Measurements from ENCODE around the gene ZCCHC17.

The ZCCHC17 gene

DNA sequence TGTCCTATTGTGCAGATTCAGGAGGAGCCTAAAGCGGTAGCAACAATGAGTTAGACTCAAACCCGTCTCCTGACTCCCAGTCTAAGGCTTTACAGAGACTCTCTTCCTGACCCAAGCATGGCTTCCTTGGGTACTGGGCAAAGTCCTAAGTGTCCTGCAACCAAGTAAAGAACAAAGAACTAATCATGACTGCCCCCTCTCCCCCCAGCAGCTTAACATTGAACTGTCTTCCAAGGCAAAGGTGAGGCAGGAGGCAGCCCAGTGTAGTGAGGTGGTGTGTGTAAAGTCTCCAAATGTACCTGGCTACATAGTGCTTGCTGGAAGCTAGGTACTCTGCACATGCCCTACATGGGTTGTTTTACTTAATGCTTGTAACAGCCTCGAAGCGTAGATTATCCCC lies 73.7 kb downstream of the ZCCHC17 start:
- H3K14ac ChIP-seq (ENCODE audit: low read length in 2 of 2), result no peak overlapping the region
- H2BK5ac ChIP-seq (ENCODE audit: low read depth, low read length, poor library complexity, severe bottlenecking), result no peak overlapping the region
- no peak overlapping the region for H3K18ac ChIP-seq (ENCODE audit: low read depth in 1 of 2, low read length in 2 of 2)
- peaks cover 20 to 42% of the 10 kb centered on the region in 2 experiments for H3K36me3 ChIP-seq (ENCODE audit: control insufficient read depth in 1 of 2, insufficient read depth in 2 of 2, low read depth in 1 of 2, low read length in 2 of 2)
- no peak for DNase-seq
- H3K9me3 ChIP-seq (ENCODE audit: control insufficient read depth, low read length), result no peaks in the 10 kb centered on the region
- no peak overlapping the region for H4K8ac ChIP-seq (ENCODE audit: low read length)
- no peak overlapping the region for H2AK5ac ChIP-seq (ENCODE audit: low read length, severe bottlenecking)
- no peak overlapping the region for H2BK12ac ChIP-seq (ENCODE audit: low read length in 2 of 2)
- H3K27ac ChIP-seq (ENCODE audit: low read length, poor library complexity, severe bottlenecking), result no peak overlapping the region
- H2AFZ ChIP-seq (ENCODE audit: low read depth, low read length), result no peak overlapping the region
- no peak overlapping the region for H2BK120ac ChIP-seq (ENCODE audit: low read depth, low read length)
- 94% methylated on average over 4 of the region's 4 CpGs for WGBS
- H4K91ac ChIP-seq (ENCODE audit: low read length), result no peak overlapping the region
- H3K4me3 ChIP-seq (ENCODE audit: insufficient read depth in 1 of 2, low read depth in 1 of 2, low read length in 2 of 2), result peak overlapping the region in 1 of 2 experiments; percentile 78
- peaks cover 24% of the 10 kb centered on the region for H3K4me1 ChIP-seq (ENCODE audit: control insufficient read depth, insufficient read depth, low read depth, low read length)
- no peak overlapping the region for H2BK15ac ChIP-seq (ENCODE audit: low read depth, poor library complexity, severe bottlenecking)
- H3K27me3 ChIP-seq (ENCODE audit: control insufficient read depth in 1 of 2, insufficient read depth in 1 of 2, low read length in 2 of 2), result no peaks in the 10 kb centered on the region
- no peaks in the 10 kb centered on the region for H3K79me1 ChIP-seq (replicated peaks; ENCODE audit: low read length, poor library complexity, severe bottlenecking)
- no peak overlapping the region for H3K23ac ChIP-seq (ENCODE audit: low read length in 2 of 2)
- no peak overlapping the region for H3K4ac ChIP-seq (ENCODE audit: low read depth in 1 of 2, low read length in 2 of 2)
- H3K4me2 ChIP-seq (ENCODE audit: low read length, poor library complexity, severe bottlenecking), result no peak overlapping the region
- no peak overlapping the region for H3K9ac ChIP-seq (ENCODE audit: low read length)

DNA sequence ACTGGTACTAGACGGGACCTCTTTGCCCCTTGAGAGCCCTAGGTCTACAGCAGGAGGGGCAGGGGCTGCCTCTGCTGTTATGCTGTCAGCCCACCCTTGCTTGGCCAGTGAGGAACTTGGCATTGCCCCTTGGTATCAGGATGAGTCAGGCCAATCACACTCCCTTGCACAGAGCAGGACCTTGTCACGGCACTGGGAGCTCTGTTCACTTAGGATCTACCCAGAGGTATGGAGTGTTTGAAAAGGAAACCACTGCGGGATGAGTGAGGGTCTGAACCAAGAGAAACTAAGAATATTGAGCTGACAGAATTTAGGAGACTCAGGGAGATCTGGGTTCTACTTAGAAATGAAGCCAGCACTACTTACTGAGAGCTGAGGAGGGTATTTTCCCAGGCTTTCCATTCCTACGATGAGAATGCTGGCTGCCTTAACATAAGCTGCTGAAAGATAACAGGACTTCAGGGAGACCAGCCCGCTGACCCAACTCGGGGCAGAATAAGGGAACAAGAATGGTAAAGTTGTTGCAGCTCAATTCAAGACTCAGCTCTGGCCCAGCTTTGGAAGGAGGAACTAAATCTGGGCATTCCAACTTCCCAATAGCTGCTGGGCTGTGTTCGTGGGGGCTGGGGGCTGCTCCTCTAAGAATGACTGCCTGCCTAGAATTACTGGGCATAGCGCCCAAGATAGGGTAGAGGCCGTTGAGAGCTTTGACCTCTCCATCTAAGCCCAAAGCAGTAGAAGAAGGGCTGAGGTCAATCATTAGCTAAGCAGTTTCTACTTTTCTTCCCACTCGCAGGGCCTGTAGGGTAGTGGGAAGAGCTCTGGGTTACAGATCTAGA lies 74.5 kb downstream of the ZCCHC17 start:
- Histone ChIP-seq H3K4me3 (ENCODE audit: insufficient read depth in 1 of 2, low read depth in 1 of 2, low read length in 2 of 2) (peak overlapping the region in 1 of 2 experiments; percentile 78), H3K27me3 (ENCODE audit: control insufficient read depth in 1 of 2, insufficient read depth in 1 of 2, low read length in 2 of 2) (no peaks in the 10 kb centered on the region), H2AK5ac (ENCODE audit: low read length, severe bottlenecking) (peak overlapping the region; percentile 26), H4K8ac (ENCODE audit: low read length) (no peak overlapping the region), H4K91ac (ENCODE audit: low read length) (no peak overlapping the region), H3K14ac (ENCODE audit: low read length in 2 of 2) (peak overlapping the region in 1 of 2 experiments; percentile 74), H3K23ac (ENCODE audit: low read length in 2 of 2) (no peak overlapping the region), H3K4ac (ENCODE audit: low read depth in 1 of 2, low read length in 2 of 2) (no peak overlapping the region), H2BK120ac (ENCODE audit: low read depth, low read length) (peak overlapping the region; percentile 21), H3K9ac (ENCODE audit: low read length) (peak overlapping the region; percentile 85), H3K18ac (ENCODE audit: low read depth in 1 of 2, low read length in 2 of 2) (no peak overlapping the region), H3K4me2 (ENCODE audit: low read length, poor library complexity, severe bottlenecking) (peak overlapping the region; percentile 11), H2AFZ (ENCODE audit: low read depth, low read length) (no peak overlapping the region), H2BK12ac (ENCODE audit: low read length in 2 of 2) (peak overlapping the region in 1 of 2 experiments; percentile 6), H3K27ac (ENCODE audit: low read length, poor library complexity, severe bottlenecking) (no peak overlapping the region), H3K9me3 (ENCODE audit: control insufficient read depth, low read length) (no peaks in the 10 kb centered on the region), H3K36me3 (ENCODE audit: control insufficient read depth in 1 of 2, insufficient read depth in 2 of 2, low read depth in 1 of 2, low read length in 2 of 2) (peaks cover 15 to 34% of the 10 kb centered on the region in 2 experiments), H3K4me1 (ENCODE audit: control insufficient read depth, insufficient read depth, low read depth, low read length) (peaks cover 25% of the 10 kb centered on the region), H2BK5ac (ENCODE audit: low read depth, low read length, poor library complexity, severe bottlenecking) (no peak overlapping the region), H2BK15ac (ENCODE audit: low read depth, poor library complexity, severe bottlenecking) (no peak overlapping the region), H3K79me1 (replicated peaks; ENCODE audit: low read length, poor library complexity, severe bottlenecking) (no peaks in the 10 kb centered on the region)
- DNase-seq, result no peak
- 91% methylated on average over 9 of the region's 10 CpGs for WGBS

DNA sequence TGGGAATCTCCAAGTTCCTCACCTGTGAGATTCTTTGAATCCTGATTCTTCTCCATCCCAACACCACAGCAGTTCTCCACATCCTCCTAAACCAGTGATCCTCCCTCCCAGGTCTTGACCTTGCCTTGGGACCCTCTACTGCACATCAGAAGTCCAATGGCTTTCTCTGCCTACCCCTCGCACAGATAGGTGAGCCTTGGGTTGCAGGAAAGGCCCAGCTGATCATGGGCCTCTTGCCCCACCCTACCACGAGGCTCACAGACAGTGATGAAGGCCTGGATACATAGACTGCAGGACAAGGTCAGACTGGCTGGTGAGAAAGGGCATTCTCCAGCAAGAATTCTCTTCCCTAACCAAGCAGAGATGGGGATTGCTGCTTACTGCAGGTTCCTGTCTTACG lies 75.2 kb downstream of the ZCCHC17 start:
- WGBS, result 96% methylated on average over 3 of the region's 3 CpGs
- peaks cover 30% of the 10 kb centered on the region for H3K4me1 ChIP-seq (ENCODE audit: control insufficient read depth, insufficient read depth, low read depth, low read length)

DNA sequence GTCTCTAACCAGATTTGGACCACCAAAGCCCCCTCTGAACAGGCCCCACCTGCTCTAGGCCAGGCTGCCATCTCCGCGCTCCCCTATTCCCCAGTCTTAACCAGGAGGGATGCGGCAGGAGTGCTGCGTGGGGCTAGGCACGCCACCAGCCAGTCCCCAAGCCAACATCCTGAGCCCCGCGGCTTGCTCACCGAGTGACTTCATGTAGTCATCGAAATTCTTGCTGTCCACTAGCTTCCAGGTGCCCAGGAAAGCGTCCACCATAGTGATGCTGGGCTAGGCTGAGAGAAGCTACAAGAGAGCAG lies 75.9 kb downstream of the ZCCHC17 start:
- H3K9me3 ChIP-seq (ENCODE audit: control insufficient read depth, low read length), result no peaks in the 10 kb centered on the region
- peak overlapping the region; percentile 86 for H2AK5ac ChIP-seq (ENCODE audit: low read length, severe bottlenecking)
- DNase-seq, result no peak
- peaks cover 4 to 20% of the 10 kb centered on the region in 2 experiments for H3K36me3 ChIP-seq (ENCODE audit: control insufficient read depth in 1 of 2, insufficient read depth in 2 of 2, low read depth in 1 of 2, low read length in 2 of 2)
- H3K27me3 ChIP-seq (ENCODE audit: control insufficient read depth in 1 of 2, insufficient read depth in 1 of 2, low read length in 2 of 2), result no peaks in the 10 kb centered on the region
- peak overlapping the region in 1 of 2 experiments; percentile 78 for H3K4me3 ChIP-seq (ENCODE audit: insufficient read depth in 1 of 2, low read depth in 1 of 2, low read length in 2 of 2)
- H2BK120ac ChIP-seq (ENCODE audit: low read depth, low read length), result peak overlapping the region; percentile 69
- peak overlapping the region in 1 of 2 experiments; percentile 62 for H3K4ac ChIP-seq (ENCODE audit: low read depth in 1 of 2, low read length in 2 of 2)
- peak overlapping the region; percentile 93 for H2BK15ac ChIP-seq (ENCODE audit: low read depth, poor library complexity, severe bottlenecking)
- peaks cover 32% of the 10 kb centered on the region for H3K4me1 ChIP-seq (ENCODE audit: control insufficient read depth, insufficient read depth, low read depth, low read length)
- peak overlapping the region; percentile 89 to 93 for H3K18ac ChIP-seq (ENCODE audit: low read depth in 1 of 2, low read length in 2 of 2)
- no peaks in the 10 kb centered on the region for H3K79me1 ChIP-seq (replicated peaks; ENCODE audit: low read length, poor library complexity, severe bottlenecking)
- peak overlapping the region; percentile 64 for H3K4me2 ChIP-seq (ENCODE audit: low read length, poor library complexity, severe bottlenecking)
- peak overlapping the region; percentile 34 for H4K91ac ChIP-seq (ENCODE audit: low read length)
- peak overlapping the region; percentile 45 for H4K8ac ChIP-seq (ENCODE audit: low read length)
- H3K9ac ChIP-seq (ENCODE audit: low read length), result peak overlapping the region; percentile 85
- peak overlapping the region; percentile 87 for H2AFZ ChIP-seq (ENCODE audit: low read depth, low read length)
- no peak overlapping the region for H3K27ac ChIP-seq (ENCODE audit: low read length, poor library complexity, severe bottlenecking)
- H2BK12ac ChIP-seq (ENCODE audit: low read length in 2 of 2), result peak overlapping the region in 1 of 2 experiments; percentile 61
- 33% methylated on average over 10 of the region's 10 CpGs for WGBS
- H2BK5ac ChIP-seq (ENCODE audit: low read depth, low read length, poor library complexity, severe bottlenecking), result no peak overlapping the region
- H3K14ac ChIP-seq (ENCODE audit: low read length in 2 of 2), result peak overlapping the region in 1 of 2 experiments; percentile 3
- H3K23ac ChIP-seq (ENCODE audit: low read length in 2 of 2), result peak overlapping the region in 1 of 2 experiments; percentile 34

More for the DNA sequence above, 75.2 kb downstream of the ZCCHC17 start:
- Histone ChIP-seq H3K23ac (ENCODE audit: low read length in 2 of 2) (peak overlapping the region in 1 of 2 experiments; percentile 20), H2BK12ac (ENCODE audit: low read length in 2 of 2) (peak overlapping the region in 1 of 2 experiments; percentile 23), H3K4me3 (ENCODE audit: insufficient read depth in 1 of 2, low read depth in 1 of 2, low read length in 2 of 2) (peak overlapping the region in 1 of 2 experiments; percentile 78), H3K79me1 (replicated peaks; ENCODE audit: low read length, poor library complexity, severe bottlenecking) (no peaks in the 10 kb centered on the region), H2BK120ac (ENCODE audit: low read depth, low read length) (no peak overlapping the region), H3K27me3 (ENCODE audit: control insufficient read depth in 1 of 2, insufficient read depth in 1 of 2, low read length in 2 of 2) (no peaks in the 10 kb centered on the region), H4K8ac (ENCODE audit: low read length) (peak overlapping the region; percentile 82), H3K9me3 (ENCODE audit: control insufficient read depth, low read length) (no peaks in the 10 kb centered on the region), H2AFZ (ENCODE audit: low read depth, low read length) (no peak overlapping the region), H3K4ac (ENCODE audit: low read depth in 1 of 2, low read length in 2 of 2) (peak overlapping the region in 1 of 2 experiments; percentile 7), H3K36me3 (ENCODE audit: control insufficient read depth in 1 of 2, insufficient read depth in 2 of 2, low read depth in 1 of 2, low read length in 2 of 2) (peaks cover 10 to 27% of the 10 kb centered on the region in 2 experiments), H2BK5ac (ENCODE audit: low read depth, low read length, poor library complexity, severe bottlenecking) (no peak overlapping the region), H2AK5ac (ENCODE audit: low read length, severe bottlenecking) (peak overlapping the region; percentile 8), H3K27ac (ENCODE audit: low read length, poor library complexity, severe bottlenecking) (no peak overlapping the region), H3K9ac (ENCODE audit: low read length) (peak overlapping the region; percentile 85), H3K4me2 (ENCODE audit: low read length, poor library complexity, severe bottlenecking) (no peak overlapping the region), H2BK15ac (ENCODE audit: low read depth, poor library complexity, severe bottlenecking) (no peak overlapping the region), H3K18ac (ENCODE audit: low read depth in 1 of 2, low read length in 2 of 2) (peak overlapping the region in 1 of 2 experiments; percentile 6), H4K91ac (ENCODE audit: low read length) (no peak overlapping the region), H3K14ac (ENCODE audit: low read length in 2 of 2) (peak overlapping the region in 1 of 2 experiments; percentile 53)
- no peak for DNase-seq

Data from mesenchymal stem cell (in vitro differentiated cells and primary cell).